Activated CD4-positive, CD25-positive, alpha-beta regulatory T cell (primary cell): ENCODE data around the gene LAS1L.
"Not testable (repeated sequence)": the region's sequence is repeated elsewhere in the genome, so short reads cannot be mapped to it uniquely, and the experiment has no call there.

Experiments used
- DNase-seq, 4 experiments: peaks; one replicate each; lab custom pipeline; 2025; lab: John Stamatoyannopoulos, UW

Gene LAS1L

DNA sequence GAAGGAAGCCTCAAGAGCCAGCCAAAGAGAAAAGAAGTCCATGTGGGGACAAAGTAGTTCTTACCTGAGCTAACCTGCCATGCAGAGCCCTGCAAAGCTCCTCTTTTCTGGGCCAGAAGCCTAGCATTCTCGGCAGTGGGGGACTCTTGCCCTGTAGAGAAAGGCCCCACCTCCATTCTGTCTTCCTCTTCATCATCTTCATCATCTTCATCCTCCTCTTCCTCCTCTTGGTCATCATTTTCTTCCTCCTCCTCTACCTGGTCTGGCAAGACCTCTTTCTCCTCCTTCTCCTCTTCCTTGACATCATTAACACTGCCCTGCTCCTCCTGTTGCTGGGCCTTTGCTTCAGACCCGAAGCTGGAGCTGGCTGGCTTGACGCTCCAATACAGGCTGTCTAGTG, 16.7 kb downstream of the LAS1L start:
- DNase-seq = no peak

DNA sequence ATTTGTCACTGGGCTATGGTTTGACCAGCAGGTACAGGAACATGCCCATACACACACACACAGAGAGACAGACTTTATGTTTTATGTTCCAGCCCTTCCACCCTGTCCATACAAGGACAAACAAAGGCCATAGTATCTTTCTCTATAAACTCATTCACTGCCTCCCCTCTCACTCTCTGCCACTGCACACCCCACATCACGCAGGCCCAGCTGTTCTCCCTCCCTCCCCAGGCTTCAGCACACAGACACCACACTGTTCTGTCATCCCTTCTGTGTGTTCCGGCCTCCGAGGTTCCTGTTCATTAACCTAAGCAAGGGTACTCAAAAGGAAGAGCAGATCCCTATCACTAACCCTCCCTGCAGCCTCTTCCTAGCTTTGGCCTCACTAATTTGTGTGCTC, 17.8 kb downstream of the LAS1L start:
- DNase-seq = no peak

DNA sequence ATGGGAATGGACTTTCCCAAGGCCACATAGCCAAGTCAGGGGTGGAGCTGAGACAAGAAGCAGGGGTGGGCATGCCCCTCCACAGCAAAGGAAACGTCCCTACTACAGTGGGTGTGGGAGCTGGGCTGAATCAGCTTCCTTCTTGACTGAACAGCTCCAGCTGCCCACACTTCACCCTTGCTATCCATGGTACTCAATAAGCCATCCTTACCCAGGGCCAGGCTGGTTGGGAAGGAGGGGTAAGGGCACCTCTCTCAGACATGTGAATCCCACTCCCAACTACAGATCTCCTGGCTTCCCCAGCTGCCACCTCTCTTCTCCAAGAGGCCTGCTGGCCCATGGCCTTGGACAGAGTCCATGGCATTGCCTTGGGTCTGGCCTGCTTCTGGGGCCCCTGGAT, 21.0 kb downstream of the LAS1L start:
- no peak for DNase-seq

DNA sequence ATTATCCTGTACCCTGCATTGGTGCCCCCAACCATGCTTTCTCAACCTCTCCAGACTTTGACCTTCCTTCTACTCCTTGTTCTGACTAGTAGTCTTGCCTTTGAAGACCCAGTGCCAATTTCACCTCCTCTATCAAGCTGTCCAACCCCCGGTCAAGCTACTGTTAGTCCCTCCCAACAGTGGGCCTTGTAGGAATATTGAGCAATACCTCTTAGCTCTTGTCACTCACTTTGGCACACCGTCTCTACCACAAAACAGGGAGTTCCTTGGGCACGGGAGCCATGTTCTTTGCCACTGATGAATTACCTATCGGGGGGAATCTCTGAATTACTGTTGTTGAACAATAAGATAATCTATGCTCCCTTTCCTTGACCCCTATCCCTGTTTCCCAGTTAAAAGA, 25.2 kb downstream of the LAS1L start:
- no peak for DNase-seq

DNA sequence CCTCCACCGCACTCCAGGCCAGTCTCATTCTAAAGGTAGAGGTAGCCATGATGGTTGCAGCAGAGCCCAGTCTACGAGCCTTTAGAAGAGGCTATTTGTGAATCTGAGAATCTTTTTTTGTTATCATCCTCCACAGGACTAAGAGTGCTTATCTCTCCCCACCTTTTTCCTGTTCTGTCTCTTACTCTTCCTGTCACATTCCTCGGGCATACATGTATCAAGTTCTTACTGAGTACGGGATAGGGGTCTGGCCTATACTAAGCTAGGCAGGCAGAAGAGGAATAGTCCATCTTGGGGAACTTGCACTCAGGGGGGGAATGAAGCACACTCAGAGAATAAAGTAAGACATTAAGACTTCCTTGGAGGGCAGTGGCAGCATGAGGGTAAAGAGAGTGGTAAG, 25.7 kb downstream of the LAS1L start:
- no peak for DNase-seq

DNA sequence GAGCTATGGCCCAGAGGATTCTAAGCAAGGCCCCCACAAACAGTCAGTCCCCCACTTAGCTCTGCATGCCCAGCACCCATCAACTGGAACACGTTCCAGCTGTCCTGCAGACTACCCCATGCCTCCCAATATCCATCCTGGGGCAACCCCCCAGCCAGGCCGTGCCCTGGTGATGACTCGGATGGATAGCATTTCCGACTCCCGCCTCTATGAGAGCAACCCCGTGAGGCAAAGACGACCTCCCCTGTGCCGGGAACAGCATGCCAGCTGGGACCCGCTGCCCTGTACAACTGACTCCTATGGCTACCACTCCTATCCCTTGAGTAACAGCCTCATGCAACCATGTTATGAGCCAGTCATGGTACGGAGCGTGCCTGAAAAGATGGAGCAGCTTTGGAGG, 32.0 kb downstream of the LAS1L start:
- DNase-seq = no peak

DNA sequence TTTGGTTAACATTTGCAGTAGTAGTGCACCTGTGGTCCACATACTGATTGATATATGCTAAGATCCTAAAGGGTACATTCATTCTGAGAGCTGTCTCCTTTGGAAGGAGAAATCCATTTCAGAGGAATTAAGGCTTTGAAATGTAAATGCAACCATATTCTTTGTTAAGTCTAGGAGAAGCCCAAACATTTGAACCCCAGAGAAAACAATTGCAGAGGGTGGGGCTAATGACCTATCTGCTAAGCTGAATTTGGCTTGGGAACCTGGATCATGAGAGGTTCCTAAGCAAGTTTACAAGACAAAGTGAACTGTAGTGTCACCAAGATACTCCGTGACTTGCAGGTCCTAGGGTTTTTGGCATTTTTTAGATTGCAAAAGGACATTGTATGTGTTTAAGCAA, 41.2 kb downstream of the LAS1L start:
- no peak for DNase-seq

DNA sequence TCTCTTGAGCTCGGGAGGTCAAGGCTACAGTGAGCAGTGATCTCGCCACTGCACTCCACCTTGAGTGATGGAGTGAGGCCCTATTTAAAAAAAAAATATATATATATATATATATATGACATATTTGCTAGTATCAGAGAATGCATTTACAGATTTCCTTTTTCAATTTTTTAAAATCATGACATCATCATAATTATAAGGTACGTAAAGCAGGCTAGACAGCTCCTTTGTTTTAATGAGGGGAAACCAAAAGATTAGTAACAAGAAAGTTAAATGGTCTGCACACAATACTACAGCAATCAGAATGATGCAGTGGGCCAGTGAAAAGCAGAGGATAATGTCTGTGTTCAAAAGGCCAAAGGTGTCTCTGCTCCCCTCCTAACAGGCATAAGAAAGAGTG, 43.0 kb downstream of the LAS1L start:
- DNase-seq = no peak

DNA sequence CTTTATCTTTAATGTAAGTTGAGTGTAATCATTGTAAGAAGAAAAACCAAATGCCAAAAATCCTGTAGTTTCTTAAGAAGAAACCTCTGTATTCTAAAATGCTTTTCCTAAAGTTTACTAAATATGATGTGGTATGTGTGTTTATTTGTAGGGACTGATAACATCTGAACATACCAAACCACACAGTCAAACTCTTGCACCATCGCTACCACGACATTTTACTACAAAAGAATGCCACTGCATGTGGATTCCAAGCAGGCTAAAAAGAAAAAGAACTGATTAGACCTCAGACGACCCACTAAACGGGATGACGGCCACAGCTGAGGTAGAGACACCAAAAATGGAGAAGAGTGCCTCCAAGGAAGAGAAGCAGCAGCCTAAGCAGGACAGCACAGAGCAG, 46.1 kb downstream of the LAS1L start:
- no peak for DNase-seq

DNA sequence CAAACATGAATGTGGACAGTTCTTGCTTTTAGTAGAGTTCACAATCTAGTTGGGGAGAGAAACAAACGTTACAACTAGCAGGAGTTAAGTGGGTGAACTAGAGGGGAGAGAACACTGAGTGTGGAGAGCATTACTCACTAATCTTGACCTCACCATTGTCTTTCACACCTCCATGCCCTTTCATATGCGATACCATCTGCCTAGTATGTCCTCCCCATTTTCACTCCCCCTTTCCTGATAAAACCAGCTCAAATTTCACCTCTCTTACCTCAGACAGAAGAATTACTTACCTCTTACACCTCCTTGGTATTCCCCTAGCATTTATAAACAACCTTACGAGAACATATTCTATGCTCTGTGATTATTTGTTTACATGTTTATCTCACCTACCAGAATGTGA, 53.6 kb downstream of the LAS1L start:
- DNase-seq = no peak

DNA sequence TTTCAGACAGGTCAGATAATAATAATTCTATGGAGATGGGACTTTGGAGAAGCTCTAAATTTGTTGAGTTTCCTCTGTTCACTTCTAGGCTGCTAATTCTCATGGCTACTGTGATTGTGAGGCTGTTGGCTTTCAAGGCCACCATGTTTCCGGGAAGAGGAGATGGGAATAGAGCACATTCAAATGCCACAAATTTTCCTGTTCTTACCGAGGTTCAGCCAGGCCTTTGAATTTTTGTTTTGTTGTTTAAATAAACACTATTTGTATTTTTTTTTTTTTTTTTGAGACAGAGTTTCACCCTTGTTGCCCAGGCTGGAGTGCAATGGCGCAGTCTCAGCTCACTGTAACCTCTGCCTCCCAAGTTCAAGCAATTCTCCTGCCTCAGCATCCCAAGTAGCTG, 55.5 kb downstream of the LAS1L start:
- not testable (repeated sequence) for DNase-seq

DNA sequence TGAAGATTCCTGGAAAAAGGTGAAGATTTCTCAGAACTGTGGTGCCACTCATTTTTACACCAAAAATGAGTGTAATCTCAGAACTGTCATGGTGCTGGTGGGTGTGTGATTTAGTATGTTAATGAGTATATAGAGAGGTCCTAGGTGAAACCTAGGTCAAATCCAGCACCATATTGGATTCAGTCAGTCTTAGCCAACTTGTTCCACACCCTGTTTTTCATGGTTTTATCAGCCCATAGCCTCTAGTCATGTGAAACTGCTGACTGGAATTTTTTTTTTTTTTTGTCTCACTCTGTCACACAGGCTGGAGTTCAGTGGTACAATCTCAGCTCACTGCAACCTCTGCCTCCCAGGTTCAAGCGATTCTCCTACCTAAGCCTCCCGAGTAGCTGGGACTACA, 58.0 kb downstream of the LAS1L start:
- no peak for DNase-seq

DNA sequence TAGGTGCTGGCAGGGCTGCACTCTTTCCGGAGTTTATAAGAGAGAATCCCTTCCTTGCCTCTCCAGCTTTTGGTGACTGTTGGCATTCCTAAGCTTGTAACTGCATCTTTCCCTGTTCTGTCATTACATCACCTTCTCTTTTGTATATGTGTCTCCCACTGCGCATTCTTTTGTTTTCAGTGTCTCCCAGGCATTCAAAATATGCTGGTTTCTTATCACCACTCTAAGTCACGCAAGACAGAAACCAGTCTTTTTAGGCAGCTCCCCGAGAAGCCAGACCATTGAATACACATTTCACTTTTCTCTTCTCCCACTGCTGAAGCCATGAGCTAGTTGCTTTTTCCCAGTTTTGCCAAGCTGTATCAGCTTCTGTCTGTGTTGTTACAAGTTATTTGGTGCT, 71.0 kb downstream of the LAS1L start:
- no peak for DNase-seq
